ENCODE results near the gene ANGPTL7.

ANGPTL7 gene

GRCh38 chr1:11238311-11238710, 49.2 kb downstream of the ANGPTL7 start:
- Histone ChIP-seq H3K27ac (ENCODE audit: low read depth, low read length) (no peak overlapping the region), H3K4me1 (ENCODE audit: insufficient read depth, low read length) (no peaks in the 10 kb centered on the region), H3K27me3 (ENCODE audit: insufficient read depth, low read length) (no peaks in the 10 kb centered on the region), H3K36me3 (ENCODE audit: insufficient read depth, low read length) (peaks cover 93% of the 10 kb centered on the region), H3K9me3 (ENCODE audit: insufficient read depth, low read depth, low read length) (no peaks in the 10 kb centered on the region), H3K9ac (ENCODE audit: low read depth, low read length) (no peak overlapping the region), H3K4me3 (ENCODE audit: low read length) (no peak overlapping the region)
- 97% methylated on average over 7 of the region's 7 CpGs for WGBS

- H3K27ac ChIP-seq (ENCODE audit: low read depth, low read length), result no peak overlapping the region
- no peak overlapping the region for H3K4me3 ChIP-seq (ENCODE audit: low read length)
- H3K27me3 ChIP-seq (ENCODE audit: insufficient read depth, low read length), result no peaks in the 10 kb centered on the region
- no peaks in the 10 kb centered on the region; the same call in 1 of the 2 replicates for H3K9me3 ChIP-seq (ENCODE audit: insufficient read depth, low read depth, low read length)
- peaks cover 73% of the 10 kb centered on the region for H3K36me3 ChIP-seq (ENCODE audit: insufficient read depth, low read length)
- H3K4me1 ChIP-seq (ENCODE audit: insufficient read depth, low read length), result no peaks in the 10 kb centered on the region
- 92% methylated on average over 3 of the region's 3 CpGs for WGBS
- no peak overlapping the region for H3K9ac ChIP-seq (ENCODE audit: low read depth, low read length)
Measured at GRCh38 chr1:11245248-11245647, 56.1 kb downstream of the ANGPTL7 start.
